NCI-H345 treated with DMSO at 0.1 percent for 48 hours (cell line): Measurements from ENCODE around the gene PDGFRB.

Experiments
- DNase-seq: peaks from one replicate; lab custom pipeline; 2025; ENCODE audit not compliant: unreplicated experiment; lab: John Stamatoyannopoulos, UW

Gene PDGFRB

GRCh38 chr5:150164211-150164980 lies 8.8 kb upstream of the PDGFRB start:
- DNase-seq = no peak

DNA sequence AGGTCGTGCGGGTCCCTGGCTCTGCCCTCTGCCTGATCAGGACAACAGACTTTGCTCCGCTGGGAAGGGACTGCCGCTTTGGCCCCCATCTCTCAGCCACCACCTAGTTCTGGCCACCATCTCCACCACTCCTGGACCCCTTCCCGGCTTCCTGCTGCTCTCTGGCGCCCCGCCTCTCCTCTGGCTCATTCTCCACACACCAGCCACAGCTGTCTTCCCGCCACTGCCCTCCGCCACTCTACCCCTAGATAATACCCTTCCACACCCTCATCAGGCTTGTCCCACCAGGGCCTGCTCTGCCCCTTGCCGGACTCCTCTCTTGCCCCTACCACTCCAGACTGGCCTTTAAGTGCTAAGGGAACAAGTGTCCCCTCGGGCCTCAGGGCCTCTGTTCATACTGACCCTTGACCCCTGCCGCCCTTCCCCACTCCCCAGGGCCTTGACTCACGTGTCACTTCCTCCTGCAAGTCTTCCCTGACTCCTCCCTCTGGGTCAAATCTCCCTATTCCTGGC lies 8.0 kb upstream of the PDGFRB start:
- no peak for DNase-seq

GRCh38 chr5:150163035-150163434 lies 7.4 kb upstream of the PDGFRB start:
- DNase-seq = no peak

DNA sequence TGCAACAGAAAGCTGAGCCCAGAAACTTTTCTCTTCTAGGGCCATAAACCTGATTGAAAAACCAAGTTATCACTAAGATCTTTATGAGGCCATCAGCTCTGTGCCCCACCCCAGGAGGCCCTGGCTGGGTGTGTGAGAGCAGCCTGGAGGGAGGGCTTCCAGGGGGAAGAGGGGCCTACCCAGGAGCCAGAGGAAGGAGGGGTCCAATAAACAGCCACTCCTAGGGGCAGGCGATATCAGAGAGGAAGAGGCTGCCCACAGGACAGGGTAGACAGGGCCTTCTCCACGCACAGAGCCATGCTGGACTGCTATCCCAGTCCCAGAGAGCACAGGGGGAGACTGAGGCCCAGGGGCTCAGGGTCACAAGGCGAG lies 6.5 kb upstream of the PDGFRB start:
- no peak for DNase-seq

- DNase-seq = peak; percentile 58
These were observed 5.8 kb upstream of the PDGFRB start for GRCh38 chr5:150161242-150162141.

DNA sequence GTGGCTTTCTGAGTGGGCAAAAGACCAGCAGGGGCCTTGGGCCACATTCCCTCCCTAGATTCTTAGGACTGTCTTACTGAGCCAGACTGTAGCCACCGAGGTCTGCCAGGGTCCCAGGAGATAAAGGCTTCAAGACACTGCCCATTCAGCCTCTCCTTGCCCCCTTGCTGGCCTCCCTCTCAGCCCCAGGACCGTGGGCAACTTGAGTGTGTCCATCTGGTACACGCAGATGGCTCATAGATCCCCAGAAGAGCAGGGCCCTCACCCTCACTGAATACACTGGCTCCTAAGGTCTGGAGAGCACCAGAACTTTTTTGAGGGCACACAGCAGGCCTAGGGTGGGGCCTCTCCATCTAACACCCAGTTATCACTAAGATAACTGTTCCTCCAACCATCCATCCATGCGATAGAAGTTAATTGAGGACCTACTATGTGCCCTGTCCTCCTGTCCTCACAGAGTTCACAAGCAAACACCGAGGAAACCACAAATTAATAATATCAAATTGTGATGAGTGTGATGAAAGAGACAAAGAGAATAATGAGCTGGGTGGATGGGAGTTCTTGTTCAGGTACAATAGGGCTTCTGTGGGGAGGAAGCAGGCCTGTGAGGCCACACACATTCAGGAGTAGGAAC lies 4.9 kb upstream of the PDGFRB start:
- no peak for DNase-seq

DNA sequence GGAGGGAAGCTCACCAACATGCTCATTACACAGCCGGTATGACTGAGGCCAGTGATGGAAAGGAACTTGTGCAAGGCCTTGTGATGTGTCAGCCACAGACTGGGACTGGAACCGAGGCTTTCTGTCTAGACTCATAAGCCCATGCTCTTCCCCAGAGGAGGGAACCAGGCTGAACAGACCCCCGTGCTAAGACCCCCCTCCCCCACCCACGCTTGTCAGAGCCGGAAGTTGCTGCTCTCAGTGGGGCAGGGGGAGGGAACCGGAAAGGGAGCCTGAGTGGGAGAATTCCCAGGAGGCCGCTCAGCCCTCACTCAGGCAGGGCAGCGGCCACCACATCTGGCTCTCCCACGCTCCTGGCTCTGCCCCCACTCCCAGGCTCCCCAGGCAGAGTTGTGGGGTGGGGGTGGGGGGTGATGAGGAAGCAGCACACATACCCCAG lies 4.1 kb upstream of the PDGFRB start:
- DNase-seq = no peak

- no peak for DNase-seq
These were observed 3.4 kb upstream of the PDGFRB start for GRCh38 chr5:150159031-150159430.

GRCh38 chr5:150158170-150158949 lies 2.7 kb upstream of the PDGFRB start:
- no peak for DNase-seq

DNA sequence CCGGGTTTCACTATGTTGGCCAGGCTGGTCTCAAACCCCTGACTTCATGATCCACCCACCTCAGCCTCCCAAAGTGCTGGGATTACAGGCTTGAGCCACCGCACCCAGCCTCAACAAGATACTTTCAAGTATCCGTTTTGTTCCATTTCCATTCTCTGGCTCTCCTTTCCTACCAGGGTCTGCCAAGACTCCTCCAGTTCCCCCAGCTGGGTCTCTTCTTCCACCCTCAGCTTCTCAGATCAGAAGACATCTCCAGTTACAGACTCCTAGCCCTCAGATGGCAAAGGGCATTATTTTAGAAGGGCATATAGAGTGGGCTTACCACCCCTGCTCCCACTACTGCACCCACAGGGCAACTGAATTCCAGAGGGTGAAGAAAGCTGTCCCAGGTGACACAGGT lies 1.5 kb upstream of the PDGFRB start:
- no peak for DNase-seq

- DNase-seq = no peak
These were observed 895 bp upstream of the PDGFRB start for GRCh38 chr5:150156540-150156939.

DNA sequence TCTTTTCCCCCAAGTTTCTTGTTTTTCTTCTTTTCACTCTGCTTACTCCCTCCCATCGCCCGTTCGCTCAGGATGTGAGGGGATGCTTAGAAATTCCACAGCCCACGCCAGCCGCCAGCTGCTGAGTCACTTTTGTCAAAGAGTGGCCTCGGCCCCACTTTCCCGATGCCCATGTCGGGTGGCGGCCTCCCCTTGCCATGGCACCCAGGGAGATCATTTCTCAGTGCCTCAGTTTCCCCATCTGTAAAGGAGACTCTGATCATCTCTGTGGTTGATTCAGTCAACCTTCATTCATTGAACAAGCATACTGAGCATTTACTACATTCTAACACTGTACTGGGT lies 353 bp upstream of the PDGFRB start:
- DNase-seq = no peak

DNA sequence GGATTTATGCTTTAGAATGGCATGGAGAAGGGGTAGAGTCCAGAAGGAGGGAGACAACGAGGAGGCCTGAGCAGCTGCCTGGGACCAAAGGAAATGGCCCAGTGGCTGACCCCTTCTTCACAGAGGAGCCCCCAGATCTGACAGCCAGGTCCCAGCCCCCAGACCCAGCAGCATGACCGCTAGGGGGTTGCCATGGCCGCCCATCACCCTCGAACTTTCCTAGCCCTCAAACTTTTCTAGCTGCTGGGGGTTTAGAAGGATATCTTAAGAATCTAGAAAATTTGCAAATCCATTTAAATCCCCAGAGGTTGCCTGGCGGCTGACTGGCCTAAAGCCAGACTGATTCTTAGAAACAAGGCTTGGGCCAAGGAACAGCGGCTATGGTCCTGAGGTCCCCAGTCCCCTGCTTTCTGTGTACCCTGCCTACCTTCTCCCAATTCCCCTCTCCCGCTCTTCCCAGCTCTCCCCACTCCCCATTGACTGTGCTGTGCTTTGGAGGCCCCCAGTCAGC lies 972 bp downstream of the PDGFRB start:
- no peak for DNase-seq

DNA sequence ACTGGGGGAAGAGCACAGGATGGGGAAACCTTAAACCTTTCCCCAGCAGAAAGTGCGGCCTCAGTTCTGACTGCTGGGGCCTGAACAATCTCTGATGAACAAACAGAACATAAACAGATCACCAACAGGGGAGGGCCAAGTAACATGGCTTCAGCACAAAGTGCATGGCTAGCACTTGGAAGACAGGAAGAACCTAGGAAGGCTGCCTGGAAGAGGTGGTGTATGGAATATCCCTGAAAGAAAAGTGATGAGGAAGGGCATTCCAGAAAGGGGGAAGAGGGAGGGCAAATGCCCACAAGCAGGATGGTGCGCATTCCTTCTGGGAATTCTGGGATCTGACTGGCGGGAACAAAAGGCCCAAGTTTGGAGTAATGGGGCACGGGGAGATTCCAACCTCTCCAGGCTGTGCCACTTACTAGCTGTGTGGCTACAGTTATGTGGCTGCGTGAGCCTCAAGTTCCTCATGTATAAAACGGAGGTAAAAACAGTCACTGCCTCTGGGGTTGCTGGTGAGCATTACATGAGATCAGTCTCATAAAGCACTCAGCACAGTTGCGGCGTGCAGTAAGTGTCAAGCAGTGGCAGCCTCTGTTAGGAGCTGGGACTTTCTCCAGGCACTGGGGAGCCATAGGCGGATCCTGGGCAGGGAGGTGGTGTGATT lies 1.6 kb downstream of the PDGFRB start:
- DNase-seq = no peak

DNA sequence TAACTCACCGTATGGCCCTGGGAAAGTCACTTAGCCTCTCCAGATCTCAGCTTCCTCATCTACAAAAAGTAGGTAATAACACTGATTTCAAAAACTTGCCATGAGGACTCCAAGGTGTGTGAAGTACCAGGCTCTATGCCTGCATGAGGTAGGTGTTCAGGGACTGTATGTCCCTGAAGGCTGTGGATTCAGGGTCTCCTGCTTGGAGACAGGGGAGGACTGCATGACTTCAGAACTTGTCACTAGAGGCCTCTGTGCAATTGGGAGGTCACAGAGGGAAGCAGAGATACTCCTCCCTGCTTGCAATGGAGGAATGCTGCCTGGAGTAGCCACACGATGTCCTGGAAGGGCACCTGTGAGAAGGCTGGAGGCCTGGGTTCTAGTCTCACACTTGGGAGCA lies 2.2 kb downstream of the PDGFRB start:
- DNase-seq = no peak

- no peak for DNase-seq
These were observed 2.8 kb downstream of the PDGFRB start for GRCh38 chr5:150152636-150153462.

DNA sequence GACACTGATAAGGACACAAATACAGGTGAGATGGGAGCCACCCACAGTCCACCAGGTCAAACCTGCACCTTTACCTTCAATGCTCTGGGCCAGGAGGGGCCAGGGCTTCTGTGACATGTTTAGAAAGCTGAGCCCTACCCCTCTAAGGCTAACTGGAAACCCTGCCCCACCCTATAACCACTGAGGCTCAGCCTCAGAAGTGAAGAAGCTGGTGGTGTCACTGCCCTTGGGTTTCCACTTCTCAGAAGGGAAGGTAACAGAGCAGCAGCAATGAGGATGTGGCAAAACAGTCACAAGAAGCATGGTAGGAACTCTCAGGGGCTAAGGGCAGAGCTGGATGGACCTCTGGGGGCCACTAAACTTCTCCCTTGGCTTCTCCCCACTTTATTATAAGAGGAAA lies 6.0 kb downstream of the PDGFRB start:
- DNase-seq = no peak

DNA sequence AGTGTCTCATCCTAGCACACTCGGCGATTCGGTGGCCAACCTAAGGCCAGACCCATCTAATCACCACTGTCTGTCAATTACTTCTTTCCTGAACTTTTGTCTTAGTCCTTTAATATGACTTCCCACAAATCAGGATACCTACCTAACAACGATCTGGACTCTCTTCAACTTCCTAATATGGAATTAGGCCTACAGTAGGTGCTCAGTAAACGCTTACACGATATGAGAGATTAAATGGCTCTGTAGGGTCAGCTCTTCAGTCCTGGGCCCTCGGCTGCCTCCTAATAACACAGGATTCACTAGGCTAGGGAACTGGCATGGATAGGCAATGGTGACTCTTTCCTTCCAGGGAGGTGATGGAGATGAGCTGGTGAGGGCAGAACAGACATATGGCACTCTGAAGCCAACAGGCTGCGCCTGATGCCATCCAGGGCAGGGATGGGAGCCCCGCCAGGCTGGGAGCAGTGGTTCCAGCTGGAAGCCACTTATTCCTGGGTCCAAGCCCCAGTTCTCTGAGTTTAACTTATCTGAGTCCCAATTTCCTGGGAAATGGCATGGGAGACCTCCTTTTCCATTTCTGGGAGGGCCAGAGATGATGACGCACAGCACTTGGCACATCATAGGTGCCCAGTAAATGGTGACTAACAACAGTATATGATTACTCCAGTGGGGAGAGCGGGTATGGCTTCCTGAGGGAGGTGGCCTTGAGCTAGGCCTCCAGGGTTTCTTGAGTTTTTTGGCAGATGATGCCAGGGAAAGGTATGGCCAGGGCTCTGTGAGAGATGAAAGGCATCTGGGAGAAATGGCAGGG lies 7.3 kb downstream of the PDGFRB start:
- DNase-seq = no peak
